KMS-11 (cell line): Measurements from ENCODE around the gene COQ3.

ENCODE experiments used
- H2AFZ ChIP-seq: fragments of 200-600 bp; sonication (generic); 2 replicates; pipeline ENCODE4 v1.6.1; 2016; ENCODE audit warnings: antibody characterized with exemption, mixed run types, low read depth
- H3K27ac ChIP-seq: fragments of 200-600 bp; sonication (generic); 2 replicates; pipeline ENCODE4 v1.6.1; 2016; ENCODE audit warnings: mild to moderate bottlenecking, mixed run types
- H3K27me3 ChIP-seq: fragments of 200-600 bp; sonication (generic); 2 replicates; pipeline ENCODE4 v1.6.1; 2017; ENCODE audit warnings: mild to moderate bottlenecking, low read depth, mixed run types, moderate library complexity; ENCODE audit not compliant: insufficient read depth
- H3K36me3 ChIP-seq: fragments of 200-600 bp; sonication (generic); 2 replicates; pipeline ENCODE4 v1.6.1; 2017; ENCODE audit warnings: mild to moderate bottlenecking, mixed run types; ENCODE audit not compliant: insufficient read depth
- H3K4me1 ChIP-seq: fragments of 200-600 bp; sonication (generic); 2 replicates; pipeline ENCODE4 v1.6.1; 2016; ENCODE audit warnings: mild to moderate bottlenecking, low read depth, mixed run types; ENCODE audit not compliant: poor library complexity, severe bottlenecking
- H3K4me2 ChIP-seq: fragments of 200-600 bp; sonication (generic); 2 replicates; pipeline ENCODE4 v1.7.0; 2016; ENCODE audit warnings: mild to moderate bottlenecking, mixed run types
- H3K4me3 ChIP-seq: fragments of 200-600 bp; sonication (generic); IDR thresholded peaks from 2 replicates; pipeline ENCODE4 v1.6.1; 2017; ENCODE audit warnings: low read depth, low read length, mixed read lengths; ENCODE audit not compliant: insufficient read depth
- H3K79me2 ChIP-seq: fragments of 200-600 bp; sonication (generic); 2 replicates; pipeline ENCODE4 v1.6.1; 2016; ENCODE audit warnings: low read depth, mixed run types; ENCODE audit not compliant: insufficient read depth
- H3K9ac ChIP-seq: fragments of 200-600 bp; sonication (generic); 2 replicates; pipeline ENCODE4 v1.6.1; 2016; ENCODE audit warnings: mild to moderate bottlenecking, mixed run types
- H4K20me1 ChIP-seq: fragments of 200-600 bp; sonication (generic); 2 replicates; pipeline ENCODE4 v1.6.1; 2016; ENCODE audit warnings: mild to moderate bottlenecking, mixed run types; ENCODE audit not compliant: insufficient read depth
- TF ChIP-seq, protein P1 (sequence below): fragments of 200-600 bp; sonication (generic); conservative IDR thresholded peaks from 2 replicates; pipeline ENCODE4 v1.6.1; 2017; ENCODE audit warnings: low read depth, mild to moderate bottlenecking, antibody characterized with exemption, low read length, moderate library complexity, mixed read lengths

COQ3 gene, protein sequence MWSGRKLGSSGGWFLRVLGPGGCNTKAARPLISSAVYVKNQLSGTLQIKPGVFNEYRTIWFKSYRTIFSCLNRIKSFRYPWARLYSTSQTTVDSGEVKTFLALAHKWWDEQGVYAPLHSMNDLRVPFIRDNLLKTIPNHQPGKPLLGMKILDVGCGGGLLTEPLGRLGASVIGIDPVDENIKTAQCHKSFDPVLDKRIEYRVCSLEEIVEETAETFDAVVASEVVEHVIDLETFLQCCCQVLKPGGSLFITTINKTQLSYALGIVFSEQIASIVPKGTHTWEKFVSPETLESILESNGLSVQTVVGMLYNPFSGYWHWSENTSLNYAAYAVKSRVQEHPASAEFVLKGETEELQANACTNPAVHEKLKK

DNA sequence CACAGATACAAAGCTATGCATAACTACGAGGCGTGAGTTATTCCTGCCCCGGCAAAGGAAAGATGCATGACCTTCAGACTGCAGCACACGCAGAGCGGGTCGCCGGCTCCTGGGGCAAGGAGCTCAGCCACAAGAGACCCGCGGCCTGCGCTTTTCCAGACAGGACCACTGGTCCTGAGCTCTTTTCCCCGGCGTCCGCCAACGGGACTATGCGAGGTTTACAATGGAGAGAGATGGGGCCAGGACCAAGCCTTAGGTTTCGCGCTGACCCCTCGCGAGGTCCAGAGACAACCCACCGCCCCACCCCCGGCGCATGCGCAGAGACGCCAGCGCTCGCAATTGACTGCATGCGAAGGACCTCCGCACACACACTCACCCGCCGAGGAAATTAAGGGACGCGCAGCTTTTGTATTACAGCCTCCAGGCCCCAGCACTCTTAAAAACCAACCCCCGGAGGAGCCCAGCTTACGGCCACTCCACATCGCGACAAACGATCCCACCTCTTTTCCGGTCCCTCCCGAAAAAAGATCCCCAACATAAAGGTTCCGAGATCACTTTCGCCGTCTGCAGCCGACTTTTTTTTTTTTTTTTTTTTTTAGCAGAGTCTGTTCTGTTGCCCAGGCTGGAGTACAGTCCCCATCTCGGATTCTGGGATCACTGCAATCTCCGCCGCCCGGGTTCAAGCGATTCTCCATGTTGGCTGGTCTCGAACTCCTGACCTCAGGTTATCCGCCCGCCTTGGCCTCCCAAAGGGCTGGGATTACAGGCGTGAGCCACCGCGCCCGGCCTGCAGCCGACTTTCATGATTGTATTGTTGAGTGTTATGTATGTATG, at the start of gene COQ3:
Gene COQ3 (minus strand): TSS at position 498 of the 834 bp plus-strand sequence. CDS start 16 bp downstream, at position 482.
- Histone ChIP-seq H4K20me1 (no peaks in the 10 kb centered on the region), H3K4me2 (peak within 1 kb of the TSS; percentile 49), H3K4me3 (no peak within 1 kb of the TSS), H3K9ac (peak within 1 kb of the TSS; percentile 69), H3K4me1 (no peaks in the 10 kb centered on the region), H3K27ac (peak within 1 kb of the TSS; percentile 66), H3K79me2 (no peaks in the 10 kb centered on the region), H2AFZ (peak within 1 kb of the TSS; percentile 65), H3K27me3 (no peaks in the 10 kb centered on the region), H3K36me3 (no peaks in the 10 kb centered on the region)
- TF ChIP-seq, protein P1, sequence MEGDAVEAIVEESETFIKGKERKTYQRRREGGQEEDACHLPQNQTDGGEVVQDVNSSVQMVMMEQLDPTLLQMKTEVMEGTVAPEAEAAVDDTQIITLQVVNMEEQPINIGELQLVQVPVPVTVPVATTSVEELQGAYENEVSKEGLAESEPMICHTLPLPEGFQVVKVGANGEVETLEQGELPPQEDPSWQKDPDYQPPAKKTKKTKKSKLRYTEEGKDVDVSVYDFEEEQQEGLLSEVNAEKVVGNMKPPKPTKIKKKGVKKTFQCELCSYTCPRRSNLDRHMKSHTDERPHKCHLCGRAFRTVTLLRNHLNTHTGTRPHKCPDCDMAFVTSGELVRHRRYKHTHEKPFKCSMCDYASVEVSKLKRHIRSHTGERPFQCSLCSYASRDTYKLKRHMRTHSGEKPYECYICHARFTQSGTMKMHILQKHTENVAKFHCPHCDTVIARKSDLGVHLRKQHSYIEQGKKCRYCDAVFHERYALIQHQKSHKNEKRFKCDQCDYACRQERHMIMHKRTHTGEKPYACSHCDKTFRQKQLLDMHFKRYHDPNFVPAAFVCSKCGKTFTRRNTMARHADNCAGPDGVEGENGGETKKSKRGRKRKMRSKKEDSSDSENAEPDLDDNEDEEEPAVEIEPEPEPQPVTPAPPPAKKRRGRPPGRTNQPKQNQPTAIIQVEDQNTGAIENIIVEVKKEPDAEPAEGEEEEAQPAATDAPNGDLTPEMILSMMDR: no peak

DNA sequence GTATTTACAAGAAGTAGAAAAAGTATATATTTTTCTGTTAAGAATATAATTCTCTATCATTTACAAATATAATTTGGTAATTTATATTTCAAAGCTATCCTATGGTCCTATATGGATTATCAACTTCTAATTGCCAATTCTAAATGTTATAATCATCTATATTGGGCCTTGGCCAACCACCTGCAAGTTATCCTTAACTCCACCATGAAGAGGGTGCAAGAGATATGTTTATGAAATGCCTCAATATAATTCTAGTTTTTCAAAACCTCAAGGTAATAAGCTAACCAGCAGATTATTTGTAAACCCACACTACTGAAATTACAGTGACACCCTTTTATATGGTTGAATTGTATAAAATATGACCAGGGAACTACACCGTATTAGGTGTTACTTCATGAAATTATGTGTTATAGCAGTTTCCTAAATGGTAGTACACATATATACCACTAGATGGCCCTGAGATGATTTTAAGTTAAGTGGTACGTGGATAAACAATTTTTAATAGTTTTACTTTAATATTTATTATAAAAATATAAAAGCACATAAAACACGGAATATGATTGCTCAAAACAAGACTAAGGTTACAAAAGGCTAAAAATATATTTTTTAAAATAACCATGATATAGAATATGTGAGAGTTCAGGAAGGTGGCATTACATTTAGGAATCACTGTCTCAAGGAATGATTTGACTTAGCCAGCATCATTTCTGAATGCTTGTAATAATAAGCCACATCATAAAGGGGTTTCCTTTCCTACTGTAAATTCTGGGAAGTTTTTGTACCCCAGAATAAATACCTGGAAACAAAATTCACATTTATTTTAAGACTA, 40.9 kb upstream of the COQ3 start:
- TF ChIP-seq, protein P1: peak; percentile 68
- Histone ChIP-seq H3K4me1 (peaks cover 3% of the 10 kb centered on the region), H3K4me3 (no peak overlapping the region), H3K79me2 (no peaks in the 10 kb centered on the region), H3K9ac (no peak overlapping the region), H3K27me3 (no peaks in the 10 kb centered on the region), H2AFZ (no peak overlapping the region), H4K20me1 (no peaks in the 10 kb centered on the region), H3K36me3 (no peaks in the 10 kb centered on the region), H3K4me2 (no peak overlapping the region), H3K27ac (no peak overlapping the region)

DNA sequence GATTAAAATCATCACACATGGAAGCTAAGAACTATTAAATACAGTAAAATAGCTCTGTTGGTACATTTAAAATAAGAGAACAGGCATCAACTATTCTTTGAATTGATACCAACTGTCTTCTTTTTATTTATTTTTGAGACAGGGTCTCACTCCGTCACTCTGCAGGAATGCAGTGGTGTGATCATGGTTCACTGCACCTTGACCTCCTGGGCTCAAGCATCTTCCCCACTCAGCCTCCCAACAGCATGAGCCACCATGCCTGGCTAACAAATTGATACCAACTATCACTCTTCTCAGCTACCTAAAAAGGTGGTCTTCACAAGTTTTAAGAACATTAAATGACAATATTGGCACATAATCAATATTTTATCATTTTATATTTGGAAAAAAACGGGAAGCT, 38.9 kb upstream of the COQ3 start:
- TF ChIP-seq, protein P1: no peak
- Histone ChIP-seq H3K36me3 (no peaks in the 10 kb centered on the region), H3K79me2 (no peaks in the 10 kb centered on the region), H3K9ac (no peak overlapping the region), H2AFZ (no peak overlapping the region), H3K4me1 (peaks cover 3% of the 10 kb centered on the region), H3K4me2 (no peak overlapping the region), H3K27me3 (no peaks in the 10 kb centered on the region), H4K20me1 (no peaks in the 10 kb centered on the region), H3K4me3 (no peak overlapping the region), H3K27ac (no peak overlapping the region)

DNA sequence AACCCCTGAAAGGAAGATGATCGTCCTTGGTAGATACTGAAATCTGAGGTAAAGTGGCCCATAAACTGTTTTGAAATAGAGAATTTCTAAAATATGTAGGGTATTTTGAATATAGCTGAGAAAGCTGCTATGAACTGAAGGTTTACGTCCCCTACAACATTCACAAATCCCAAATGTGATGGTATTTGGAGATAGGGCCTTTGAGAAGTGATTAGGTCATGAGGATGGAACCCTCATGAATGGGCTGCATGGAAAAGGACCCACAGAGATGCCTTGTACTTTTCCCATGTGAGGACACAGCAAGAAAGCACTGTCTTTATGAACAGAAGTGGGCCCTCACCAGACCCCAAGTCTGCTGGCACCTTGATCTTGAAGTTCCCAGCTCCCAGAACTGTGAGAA, 37.9 kb upstream of the COQ3 start:
- Histone ChIP-seq H3K4me1 (peaks cover 10% of the 10 kb centered on the region), H4K20me1 (no peaks in the 10 kb centered on the region), H2AFZ (no peak overlapping the region), H3K4me2 (no peak overlapping the region), H3K36me3 (no peaks in the 10 kb centered on the region), H3K4me3 (no peak overlapping the region), H3K79me2 (no peaks in the 10 kb centered on the region), H3K9ac (no peak overlapping the region), H3K27ac (no peak overlapping the region), H3K27me3 (no peaks in the 10 kb centered on the region)
- TF ChIP-seq, protein P1: no peak
